HepG2 (cell line): Measurements from ENCODE around the gene SAAL1.

Source experiments
- CBFB ChIP-seq: sonication (generic); formaldehyde crosslinking; IDR thresholded peaks from 2 replicates; pipeline ENCODE4 v1.4.0; 2020; ENCODE audit warnings: missing genetic modification reagents
- FOXJ3 ChIP-seq: sonication (generic); formaldehyde crosslinking; IDR thresholded peaks from 2 replicates; pipeline ENCODE4 v1.4.0; 2020; ENCODE audit warnings: missing genetic modification reagents, mild to moderate bottlenecking, borderline replicate concordance
- IKZF1 ChIP-seq: fragments of 450-650 bp; IDR thresholded peaks from 2 replicates; pipeline ENCODE4 v1.7.1; 2016
- KAT8 ChIP-seq: IDR thresholded peaks from 2 replicates; pipeline ENCODE4 v1.6.1; 2016; ENCODE audit warnings: missing genetic modification reagents, missing compliant biosample characterization
- TBX3 ChIP-seq: fragments of 450-650 bp; IDR thresholded peaks from 2 replicates; pipeline ENCODE4 v1.6.1; 2017; ENCODE audit warnings: antibody characterized with exemption, mild to moderate bottlenecking, inconsistent platforms, borderline replicate concordance
- TF ChIP-seq, protein P1 (sequence below): sonication (generic); formaldehyde crosslinking; IDR thresholded peaks from 2 replicates; pipeline ENCODE4 v1.5.1; 2020; ENCODE audit warnings: missing genetic modification reagents, mild to moderate bottlenecking, borderline replicate concordance
- TF ChIP-seq, protein P2 (sequence below): sonication (generic); formaldehyde crosslinking; IDR thresholded peaks from 2 replicates; pipeline ENCODE4 v1.4.0; 2020; ENCODE audit warnings: missing genetic modification reagents
- TF ChIP-seq, protein P3 (sequence below), 2 experiments: IDR thresholded peaks; 2 replicates each; pipeline ENCODE4 v1.6.1; 2011 to 2012; ENCODE audit warnings: low read length in 2 of 2, borderline replicate concordance in 1 of 2, low read depth in 1 of 2, mild to moderate bottlenecking in 1 of 2, moderate library complexity in 1 of 2

DNA sequence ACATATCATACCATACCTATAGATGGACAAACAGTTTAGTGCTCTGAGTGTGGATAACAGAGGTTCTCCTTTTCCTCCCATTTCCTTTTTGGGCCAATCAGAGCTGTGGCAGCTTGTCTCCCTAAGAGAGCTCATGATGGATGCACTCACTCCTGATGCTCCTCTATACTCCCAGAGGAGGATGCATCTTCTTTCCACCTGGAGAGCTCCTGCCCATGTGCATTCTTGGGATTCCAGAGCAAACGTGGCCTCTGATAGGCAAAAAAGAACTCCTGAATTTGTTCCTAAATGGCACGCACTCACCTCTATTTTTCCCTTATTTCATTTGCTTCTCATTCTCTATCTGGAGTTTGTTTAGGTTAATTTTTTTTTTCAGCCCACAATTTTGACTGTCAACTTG is 29.4 kb upstream of the SAAL1 start:
- TF ChIP-seq KAT8 (CRISPR knock-in tag): no peak
- TF ChIP-seq, protein P1, sequence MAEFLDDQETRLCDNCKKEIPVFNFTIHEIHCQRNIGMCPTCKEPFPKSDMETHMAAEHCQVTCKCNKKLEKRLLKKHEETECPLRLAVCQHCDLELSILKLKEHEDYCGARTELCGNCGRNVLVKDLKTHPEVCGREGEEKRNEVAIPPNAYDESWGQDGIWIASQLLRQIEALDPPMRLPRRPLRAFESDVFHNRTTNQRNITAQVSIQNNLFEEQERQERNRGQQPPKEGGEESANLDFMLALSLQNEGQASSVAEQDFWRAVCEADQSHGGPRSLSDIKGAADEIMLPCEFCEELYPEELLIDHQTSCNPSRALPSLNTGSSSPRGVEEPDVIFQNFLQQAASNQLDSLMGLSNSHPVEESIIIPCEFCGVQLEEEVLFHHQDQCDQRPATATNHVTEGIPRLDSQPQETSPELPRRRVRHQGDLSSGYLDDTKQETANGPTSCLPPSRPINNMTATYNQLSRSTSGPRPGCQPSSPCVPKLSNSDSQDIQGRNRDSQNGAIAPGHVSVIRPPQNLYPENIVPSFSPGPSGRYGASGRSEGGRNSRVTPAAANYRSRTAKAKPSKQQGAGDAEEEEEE (CRISPR knock-in tag): no peak
- no peak for TF ChIP-seq IKZF1
- no peak for TF ChIP-seq FOXJ3 (CRISPR knock-in tag)
- TF ChIP-seq, protein P2, sequence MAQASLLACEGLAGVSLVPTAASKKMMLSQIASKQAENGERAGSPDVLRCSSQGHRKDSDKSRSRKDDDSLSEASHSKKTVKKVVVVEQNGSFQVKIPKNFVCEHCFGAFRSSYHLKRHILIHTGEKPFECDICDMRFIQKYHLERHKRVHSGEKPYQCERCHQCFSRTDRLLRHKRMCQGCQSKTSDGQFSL (CRISPR knock-in tag): no peak
- no peak for TF ChIP-seq TBX3
- TF ChIP-seq, protein P3, sequence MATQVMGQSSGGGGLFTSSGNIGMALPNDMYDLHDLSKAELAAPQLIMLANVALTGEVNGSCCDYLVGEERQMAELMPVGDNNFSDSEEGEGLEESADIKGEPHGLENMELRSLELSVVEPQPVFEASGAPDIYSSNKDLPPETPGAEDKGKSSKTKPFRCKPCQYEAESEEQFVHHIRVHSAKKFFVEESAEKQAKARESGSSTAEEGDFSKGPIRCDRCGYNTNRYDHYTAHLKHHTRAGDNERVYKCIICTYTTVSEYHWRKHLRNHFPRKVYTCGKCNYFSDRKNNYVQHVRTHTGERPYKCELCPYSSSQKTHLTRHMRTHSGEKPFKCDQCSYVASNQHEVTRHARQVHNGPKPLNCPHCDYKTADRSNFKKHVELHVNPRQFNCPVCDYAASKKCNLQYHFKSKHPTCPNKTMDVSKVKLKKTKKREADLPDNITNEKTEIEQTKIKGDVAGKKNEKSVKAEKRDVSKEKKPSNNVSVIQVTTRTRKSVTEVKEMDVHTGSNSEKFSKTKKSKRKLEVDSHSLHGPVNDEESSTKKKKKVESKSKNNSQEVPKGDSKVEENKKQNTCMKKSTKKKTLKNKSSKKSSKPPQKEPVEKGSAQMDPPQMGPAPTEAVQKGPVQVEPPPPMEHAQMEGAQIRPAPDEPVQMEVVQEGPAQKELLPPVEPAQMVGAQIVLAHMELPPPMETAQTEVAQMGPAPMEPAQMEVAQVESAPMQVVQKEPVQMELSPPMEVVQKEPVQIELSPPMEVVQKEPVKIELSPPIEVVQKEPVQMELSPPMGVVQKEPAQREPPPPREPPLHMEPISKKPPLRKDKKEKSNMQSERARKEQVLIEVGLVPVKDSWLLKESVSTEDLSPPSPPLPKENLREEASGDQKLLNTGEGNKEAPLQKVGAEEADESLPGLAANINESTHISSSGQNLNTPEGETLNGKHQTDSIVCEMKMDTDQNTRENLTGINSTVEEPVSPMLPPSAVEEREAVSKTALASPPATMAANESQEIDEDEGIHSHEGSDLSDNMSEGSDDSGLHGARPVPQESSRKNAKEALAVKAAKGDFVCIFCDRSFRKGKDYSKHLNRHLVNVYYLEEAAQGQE (IDR thresholded peaks at IDR 0.05; ENCODE audit: borderline replicate concordance in 1 of 2, low read depth in 1 of 2, low read length in 2 of 2): no peak
- TF ChIP-seq CBFB (CRISPR knock-in tag): no peak
